Fibroblast of lung (primary cell): Measurements from ENCODE around the gene DOP1A. TPM values are rescaled to one million over a fixed set of nuclear protein-coding genes. Genes with fewer than 3 reads are reported as not detected.

ENCODE experiments used
- DNase-seq, 2 donors: peaks; one replicate each; pipeline versions ENCODE4 v3.0.0 to v3.0.0-alpha.2; 2010; ENCODE audit warnings: low read depth in 2 of 2
- H2AFZ ChIP-seq: 2 replicates; pipeline ENCODE4 v1.5.1; 2012; ENCODE audit warnings: low read length, control low read depth, inconsistent platforms
- H3K27ac ChIP-seq: 2 replicates; pipeline ENCODE4 v1.5.1; 2011; ENCODE audit warnings: low read length, control low read depth; ENCODE audit not compliant: insufficient read depth
- H3K27me3 ChIP-seq: 2 replicates; pipeline ENCODE4 v1.5.1; 2011; ENCODE audit warnings: mild to moderate bottlenecking, low read length; ENCODE audit not compliant: control insufficient read depth, insufficient read depth
- H3K36me3 ChIP-seq: 2 replicates; pipeline ENCODE4 v1.5.1; 2011; ENCODE audit warnings: low read length; ENCODE audit not compliant: control insufficient read depth, insufficient read depth
- H3K4me1 ChIP-seq: 2 replicates; pipeline ENCODE4 v1.5.1; 2011; ENCODE audit warnings: low read length; ENCODE audit not compliant: control insufficient read depth, insufficient read depth; ENCODE audit errors: extremely low read depth
- H3K4me2 ChIP-seq: 2 replicates; pipeline ENCODE4 v1.5.1; 2011; ENCODE audit warnings: low read length, control low read depth; ENCODE audit not compliant: insufficient read depth; ENCODE audit errors: extremely low read depth
- H3K4me3 ChIP-seq, 4 experiments: fragments of 200-600 bp in 1 of 4; sonication (generic) in 1 of 4; replicated peaks in 1 of 4; 2 replicates each; pipeline ENCODE4 v1.5.1; 2011 to 2016; ENCODE audit warnings: low read length in 4 of 4, low read depth in 3 of 4, mild to moderate bottlenecking in 3 of 4, control low read depth in 2 of 4, inconsistent platforms in 1 of 4, mixed read lengths in 1 of 4; ENCODE audit not compliant: insufficient read depth in 1 of 4; ENCODE audit errors: control extremely low read depth in 1 of 4
- H3K79me2 ChIP-seq: 2 replicates; pipeline ENCODE4 v1.5.1; 2012; ENCODE audit warnings: mild to moderate bottlenecking, low read length, inconsistent platforms; ENCODE audit not compliant: control insufficient read depth, insufficient read depth
- H3K9ac ChIP-seq: 2 replicates; pipeline ENCODE4 v1.5.1; 2011; ENCODE audit warnings: mild to moderate bottlenecking, low read length, control low read depth; ENCODE audit not compliant: insufficient read depth
- H3K9me3 ChIP-seq: 2 replicates; pipeline ENCODE4 v1.5.1; 2012; ENCODE audit warnings: low read depth, low read length; ENCODE audit not compliant: control insufficient read depth, insufficient read depth
- H4K20me1 ChIP-seq: 2 replicates; pipeline ENCODE4 v1.5.1; 2011; ENCODE audit warnings: low read length; ENCODE audit not compliant: control insufficient read depth, insufficient read depth; ENCODE audit errors: extremely low read depth
- CTCF ChIP-seq, 2 donors: IDR thresholded peaks in 1 of 2; conservative IDR thresholded peaks in 1 of 2; 1 replicate in 1 of 2; 2 replicates in 1 of 2; pipeline ENCODE4 v1.5.1; 2011 to 2012; ENCODE audit warnings: low read length in 2 of 2, control low read depth in 1 of 2, inconsistent platforms in 1 of 2, low read depth in 1 of 2, mild to moderate bottlenecking in 1 of 2
- EZH2 ChIP-seq: IDR thresholded peaks from 2 replicates; pipeline ENCODE4 v1.5.1; 2012; ENCODE audit warnings: low read length, control low read depth, mild to moderate bottlenecking; ENCODE audit errors: missing control alignments
- polyA plus RNA-seq, 2 donors: library from polyadenylated mRNA; depleted of rRNA in 1 of 2; stranded (reverse) in 1 of 2; unstranded in 1 of 2; fragments of >200 nt; gene quantifications; 2 replicates each; pipeline ENCODE4 v1.2.1, GENCODE V29; 2011 to 2012; ENCODE audit warnings: missing spikeins in 1 of 2
- total RNA-seq: library from RNA; depleted of rRNA; stranded (reverse); fragments of >200 nt; gene quantifications from 2 replicates; pipeline ENCODE4 v1.2.1, GENCODE V29; 2014

DOP1A gene
- total and polyA plus RNA-seq, 2 donors (not counting 1 experiment from before 2014, with no cell fraction given): 13.2 to 33.7 TPM

DNA sequence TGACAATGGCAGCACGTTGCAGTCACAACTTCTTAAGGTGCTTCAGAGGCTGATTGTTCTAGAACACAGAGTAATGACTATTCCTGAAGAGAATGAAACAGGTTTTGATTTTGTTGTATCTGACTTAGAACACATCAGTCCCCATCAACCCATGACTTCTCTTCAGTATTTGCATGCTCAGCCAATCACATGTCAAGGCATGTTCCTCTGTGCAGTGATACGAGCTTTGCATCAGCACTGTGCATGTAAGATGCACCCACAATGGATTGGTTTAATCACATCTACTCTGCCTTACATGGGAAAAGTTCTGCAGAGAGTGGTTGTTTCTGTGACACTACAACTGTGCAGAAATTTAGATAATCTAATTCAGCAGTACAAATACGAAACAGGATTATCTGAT is 71.3 kb downstream of the DOP1A start:
- no peak overlapping the region for H3K9ac ChIP-seq
- H3K36me3 ChIP-seq: peaks cover 3% of the 10 kb centered on the region
- H3K27ac ChIP-seq: no peak overlapping the region

DNA sequence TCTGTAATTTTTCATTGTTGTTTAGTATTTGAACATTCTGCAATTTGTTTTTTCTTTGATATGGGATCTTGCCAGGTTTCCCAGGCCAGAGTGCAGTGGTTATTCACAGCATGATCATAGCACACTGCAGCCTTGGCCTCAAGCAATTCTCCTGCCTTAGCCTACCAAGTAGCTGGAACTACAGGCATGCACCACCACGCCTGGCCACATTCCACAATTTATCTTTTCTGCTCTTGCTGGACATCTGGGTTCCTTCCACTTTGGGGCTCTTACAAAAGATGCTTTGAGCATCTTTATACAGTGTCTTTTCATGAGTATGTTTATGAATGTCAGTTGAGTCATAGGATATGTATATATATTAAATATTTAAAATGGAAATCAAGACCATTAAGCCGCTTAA is 83.6 kb downstream of the DOP1A start:
- no peaks in the 10 kb centered on the region for H3K4me1 ChIP-seq
- no peaks in the 10 kb centered on the region for H4K20me1 ChIP-seq
- H3K36me3 ChIP-seq: no peaks in the 10 kb centered on the region
- DNase-seq: peak in 1 of 2 donors; percentile 29
- H3K4me3 ChIP-seq: no peak overlapping the region
- no peaks in the 10 kb centered on the region for H3K9me3 ChIP-seq
- H3K27ac ChIP-seq: no peak overlapping the region
- TF ChIP-seq CTCF (conservative IDR thresholded peaks at IDR 0.05 in 1 of 2, IDR thresholded peaks at IDR 0.05 in 1 of 2; ENCODE audit: low read depth in 1 of 2, low read length in 2 of 2): no peak
- TF ChIP-seq EZH2: no peak
- no peak overlapping the region for H3K9ac ChIP-seq
- H3K27me3 ChIP-seq: no peaks in the 10 kb centered on the region
- H3K79me2 ChIP-seq: no peaks in the 10 kb centered on the region
- no peak overlapping the region for H3K4me2 ChIP-seq
- no peak overlapping the region for H2AFZ ChIP-seq

More for the DNA sequence above, 71.3 kb downstream of the DOP1A start:
- no peak for TF ChIP-seq CTCF (conservative IDR thresholded peaks at IDR 0.05 in 1 of 2, IDR thresholded peaks at IDR 0.05 in 1 of 2; ENCODE audit: low read depth in 1 of 2, low read length in 2 of 2)
- no peak for TF ChIP-seq EZH2
- Histone ChIP-seq H4K20me1 (no peaks in the 10 kb centered on the region), H3K4me2 (no peak overlapping the region), H3K79me2 (no peaks in the 10 kb centered on the region), H3K27me3 (no peaks in the 10 kb centered on the region), H2AFZ (no peak overlapping the region), H3K4me1 (no peaks in the 10 kb centered on the region), H3K9me3 (no peaks in the 10 kb centered on the region), H3K4me3 (no peak overlapping the region)
- DNase-seq: no peak

DNA sequence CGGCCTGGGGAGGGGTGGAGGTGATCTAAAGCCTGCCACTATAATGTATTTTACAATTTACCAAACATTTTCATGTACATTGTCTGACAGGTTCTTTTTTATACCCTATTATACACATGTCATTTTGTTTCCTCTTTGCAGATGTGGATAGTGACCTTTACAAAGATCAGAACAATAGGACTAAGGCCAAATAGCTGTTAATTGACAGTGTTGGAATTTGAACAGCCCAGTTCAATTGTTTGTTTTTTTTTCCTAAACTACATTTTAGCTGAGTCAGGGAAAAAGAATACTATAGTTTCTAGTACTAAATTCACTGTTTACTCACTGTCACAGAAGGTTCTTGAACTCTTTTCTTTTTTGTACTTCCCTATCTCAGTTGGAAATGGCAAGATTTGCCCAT is 85.4 kb downstream of the DOP1A start:
- Histone ChIP-seq H3K9ac (no peak overlapping the region), H3K4me1 (no peaks in the 10 kb centered on the region), H3K4me3 (no peak overlapping the region), H3K27ac (no peak overlapping the region), H3K4me2 (no peak overlapping the region), H3K79me2 (no peaks in the 10 kb centered on the region), H2AFZ (no peak overlapping the region), H3K27me3 (no peaks in the 10 kb centered on the region), H4K20me1 (no peaks in the 10 kb centered on the region), H3K36me3 (no peaks in the 10 kb centered on the region), H3K9me3 (no peaks in the 10 kb centered on the region)
- no peak for DNase-seq
- no peak for TF ChIP-seq CTCF (conservative IDR thresholded peaks at IDR 0.05 in 1 of 2, IDR thresholded peaks at IDR 0.05 in 1 of 2; ENCODE audit: low read depth in 1 of 2, low read length in 2 of 2)
- TF ChIP-seq EZH2: no peak
